HG02763 (cell line): Measurements from ENCODE around the gene TMEM203.

Source experiments
- ATAC-seq: cut with Tn5 transposase; IDR thresholded peaks from one replicate; pipeline ENCODE4 v1.9.1; 2021; ENCODE audit warnings: mild to moderate bottlenecking, moderate library complexity; ENCODE audit not compliant: unreplicated experiment

TMEM203 gene

GRCh38 chr9:137167747-137168572 is 37.5 kb downstream of the TMEM203 start:
- ATAC-seq = no peak

GRCh38 chr9:137167277-137167746 is 38.1 kb downstream of the TMEM203 start:
- no peak for ATAC-seq

GRCh38 chr9:137166380-137167229 is 38.8 kb downstream of the TMEM203 start:
- no peak for ATAC-seq

DNA sequence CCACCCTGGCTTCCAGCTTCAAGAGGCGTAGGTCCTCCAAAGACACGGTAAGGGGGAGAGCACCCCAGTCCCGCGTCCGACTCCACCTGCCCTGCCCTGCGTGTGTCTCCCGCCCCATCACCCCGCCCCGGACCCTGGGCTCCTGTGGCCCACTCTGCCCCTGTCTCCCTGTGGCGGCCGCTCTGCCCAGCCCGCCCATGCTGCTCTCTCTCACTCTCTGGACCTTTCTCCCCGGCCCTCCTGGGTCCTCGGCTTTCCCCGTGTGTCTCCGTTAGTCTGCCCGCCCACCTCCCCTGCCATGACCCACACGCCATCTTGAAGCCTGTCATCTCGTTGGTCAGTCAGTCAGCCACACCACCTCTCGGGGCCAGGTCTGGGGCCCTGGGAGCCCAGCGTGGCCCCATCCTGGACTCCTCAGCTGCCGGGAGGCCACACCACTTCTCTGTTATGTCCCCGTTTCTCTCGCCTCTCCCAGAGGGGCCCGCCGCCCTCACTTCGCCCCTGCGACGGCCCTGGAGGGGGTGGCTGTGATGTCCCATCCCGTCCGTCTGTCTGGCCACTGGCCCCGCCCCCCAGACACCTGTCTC is 40.1 kb downstream of the TMEM203 start:
- ATAC-seq = no peak

- no peak for ATAC-seq
These were observed 40.8 kb downstream of the TMEM203 start for GRCh38 chr9:137164370-137165249.

- ATAC-seq = no peak
These were observed 41.6 kb downstream of the TMEM203 start for GRCh38 chr9:137163805-137164204.

- no peak for ATAC-seq
These were observed 42.1 kb downstream of the TMEM203 start for GRCh38 chr9:137163365-137163715.

DNA sequence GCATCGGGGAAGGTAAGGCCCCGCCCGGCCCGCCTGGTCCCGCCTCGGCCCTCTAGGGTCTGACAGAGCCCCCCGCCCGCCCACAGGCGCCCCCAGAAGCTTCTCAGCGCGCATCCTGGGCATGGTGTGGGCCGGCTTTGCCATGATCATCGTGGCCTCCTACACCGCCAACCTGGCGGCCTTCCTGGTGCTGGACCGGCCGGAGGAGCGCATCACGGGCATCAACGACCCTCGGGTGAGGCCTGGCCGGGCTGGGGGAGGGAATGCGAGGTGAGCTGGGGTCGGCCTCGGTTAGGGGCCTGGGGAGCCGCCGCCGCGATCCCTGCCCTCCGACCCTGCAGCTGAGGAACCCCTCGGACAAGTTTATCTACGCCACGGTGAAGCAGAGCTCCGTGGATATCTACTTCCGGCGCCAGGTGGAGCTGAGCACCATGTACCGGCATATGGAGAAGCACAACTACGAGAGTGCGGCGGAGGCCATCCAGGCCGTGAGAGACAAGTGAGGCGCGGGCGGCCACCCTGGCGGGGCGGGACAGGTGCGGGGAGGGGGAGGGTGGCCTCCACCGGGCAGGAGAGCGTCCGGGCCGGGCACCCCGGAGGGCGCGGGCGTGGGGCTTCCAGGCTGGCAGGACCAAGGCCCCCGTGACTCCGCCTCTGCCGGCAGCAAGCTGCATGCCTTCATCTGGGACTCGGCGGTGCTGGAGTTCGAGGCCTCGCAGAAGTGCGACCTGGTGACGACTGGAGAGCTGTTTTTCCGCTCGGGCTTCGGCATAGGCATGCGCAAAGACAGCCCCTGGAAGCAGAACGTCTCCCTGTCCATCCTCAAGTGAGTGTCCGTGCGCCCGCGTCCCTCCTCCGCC is 42.7 kb downstream of the TMEM203 start:
- no peak for ATAC-seq

DNA sequence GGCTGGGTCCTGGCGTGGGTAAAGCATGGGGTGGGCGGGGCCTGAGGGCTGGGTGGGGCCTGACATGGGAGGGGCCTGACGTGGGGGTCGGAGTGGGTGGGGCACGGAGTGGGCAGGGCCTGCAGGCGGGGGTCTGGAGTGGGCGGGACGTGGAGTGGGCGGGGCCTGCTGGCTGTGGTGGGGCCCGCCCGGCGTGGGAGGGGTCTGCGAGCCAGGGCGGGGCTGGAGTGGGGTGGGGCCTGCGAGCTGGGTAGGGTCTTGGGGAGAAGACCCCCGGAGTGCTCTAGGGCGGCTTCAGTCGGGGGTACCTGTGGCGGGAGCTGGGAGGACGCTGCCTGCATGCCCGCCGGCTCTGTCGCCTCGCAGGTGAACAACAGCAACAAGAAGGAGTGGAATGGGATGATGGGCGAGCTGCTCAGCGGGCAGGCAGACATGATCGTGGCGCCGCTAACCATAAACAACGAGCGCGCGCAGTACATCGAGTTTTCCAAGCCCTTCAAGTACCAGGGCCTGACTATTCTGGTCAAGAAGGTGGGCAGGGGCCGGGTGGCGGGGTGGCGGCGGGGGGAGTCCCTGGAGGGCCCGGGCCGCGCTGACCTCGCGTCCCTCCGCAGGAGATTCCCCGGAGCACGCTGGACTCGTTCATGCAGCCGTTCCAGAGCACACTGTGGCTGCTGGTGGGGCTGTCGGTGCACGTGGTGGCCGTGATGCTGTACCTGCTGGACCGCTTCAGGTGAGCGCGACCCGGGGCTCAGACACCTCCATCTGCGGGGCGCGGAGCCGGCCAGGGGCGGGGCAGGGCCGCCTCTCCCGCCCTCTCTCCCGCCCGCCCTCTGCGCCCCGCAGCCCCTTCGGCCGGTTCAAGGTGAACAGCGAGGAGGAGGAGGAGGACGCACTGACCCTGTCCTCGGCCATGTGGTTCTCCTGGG is 43.6 kb downstream of the TMEM203 start:
- ATAC-seq = no peak

- ATAC-seq = no peak
These were observed 44.5 kb downstream of the TMEM203 start for GRCh38 chr9:137160716-137161557.

DNA sequence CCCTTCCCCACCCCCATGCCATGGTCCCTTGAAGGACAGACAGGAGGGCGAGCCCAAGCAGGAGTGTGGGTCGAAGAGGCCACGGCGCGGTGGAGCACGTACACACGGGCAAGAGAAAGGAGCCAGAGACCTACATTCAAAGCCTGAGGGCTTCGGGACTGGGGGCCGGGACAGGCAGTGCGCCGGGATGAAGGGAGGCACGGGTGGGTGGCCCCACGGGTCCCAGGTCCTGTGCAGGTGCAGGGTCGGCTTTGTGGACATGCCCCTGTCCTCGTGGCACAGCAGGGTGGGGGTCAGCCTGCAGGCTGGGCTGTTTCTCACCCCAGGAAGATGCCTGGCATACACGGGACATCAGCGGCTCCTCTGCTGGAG is 45.4 kb downstream of the TMEM203 start:
- no peak for ATAC-seq

GRCh38 chr9:137159105-137160053 is 46.1 kb downstream of the TMEM203 start:
- no peak for ATAC-seq

GRCh38 chr9:137158625-137159024 is 46.8 kb downstream of the TMEM203 start:
- no peak for ATAC-seq

DNA sequence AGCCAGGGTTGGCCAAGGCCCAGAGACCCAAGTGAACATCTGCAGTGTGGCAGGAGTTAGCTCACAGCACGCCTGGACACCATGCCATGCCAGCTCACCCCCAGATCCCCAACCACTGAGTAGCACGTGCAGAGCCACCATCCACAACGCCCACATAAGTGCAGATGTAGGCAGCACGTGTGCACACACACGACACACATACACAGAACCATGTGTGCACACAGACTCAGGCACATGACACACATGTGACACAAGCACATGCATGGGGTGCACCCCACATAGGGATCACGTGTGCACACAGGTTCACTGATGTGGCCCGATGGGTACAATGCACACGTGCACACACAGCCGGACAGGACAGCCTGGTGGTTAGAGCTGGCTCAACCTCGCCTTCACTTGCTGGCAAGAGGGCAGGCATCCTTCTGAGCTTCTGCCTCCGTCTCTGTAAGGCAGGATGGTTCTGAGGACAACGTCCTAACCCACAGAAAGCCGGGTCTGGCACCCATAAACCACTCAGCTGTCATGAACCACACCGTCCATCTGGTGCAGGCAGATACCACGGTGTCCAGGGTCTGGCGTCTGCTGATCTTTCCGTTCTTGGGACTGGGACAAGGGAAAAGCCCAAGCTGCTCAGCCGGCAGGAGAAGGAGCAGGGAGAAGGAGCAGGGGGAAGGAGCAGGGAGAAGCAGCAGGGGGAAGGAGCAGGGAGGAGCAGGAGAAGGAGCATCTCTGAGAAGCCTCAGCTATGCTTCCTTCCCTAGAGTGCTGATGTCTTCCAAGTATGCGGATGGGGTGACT is 47.6 kb downstream of the TMEM203 start:
- no peak for ATAC-seq

DNA sequence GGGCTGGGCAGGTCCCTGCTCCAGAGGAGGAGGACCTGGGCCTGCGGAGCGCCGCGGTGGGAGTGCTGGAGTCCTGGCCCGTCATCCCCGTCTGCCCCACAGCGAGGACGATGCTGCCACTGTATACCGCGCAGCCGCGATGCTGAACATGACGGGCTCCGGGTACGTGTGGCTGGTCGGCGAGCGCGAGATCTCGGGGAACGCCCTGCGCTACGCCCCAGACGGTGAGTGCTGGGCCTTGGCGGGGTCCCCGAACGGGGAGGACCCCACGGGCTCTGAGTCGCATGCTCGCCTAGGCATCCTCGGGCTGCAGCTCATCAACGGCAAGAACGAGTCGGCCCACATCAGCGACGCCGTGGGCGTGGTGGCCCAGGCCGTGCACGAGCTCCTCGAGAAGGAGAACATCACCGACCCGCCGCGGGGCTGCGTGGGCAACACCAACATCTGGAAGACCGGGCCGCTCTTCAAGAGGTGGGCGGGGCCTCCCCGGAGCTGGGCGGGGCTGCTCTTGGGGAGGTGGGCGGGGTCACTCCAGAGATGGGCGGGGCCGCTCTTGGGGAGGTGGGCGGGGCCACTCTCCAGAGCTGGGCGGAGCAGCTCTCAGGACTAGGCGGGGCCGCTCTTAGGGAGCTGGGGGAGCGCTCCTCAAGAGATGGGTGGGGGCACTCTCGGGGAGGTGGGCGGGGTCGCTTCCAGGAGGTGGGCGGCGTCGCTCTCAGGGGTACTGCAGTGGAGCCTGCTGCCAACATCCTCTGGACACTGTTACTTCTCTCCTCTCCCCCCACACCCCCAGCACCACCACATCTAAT is 48.7 kb downstream of the TMEM203 start:
- ATAC-seq = no peak
